Trophoblast cell (in vitro differentiated cells and primary cell): ENCODE data around the gene HIPK1.
A peak's percentile ranks its signal among the peaks of the same experiment; 100 is the strongest.

Experiments used
- DNase-seq, 2 donors: peaks; one replicate each; pipeline ENCODE4 v3.0.0-alpha.2; 2016
- H2AFZ ChIP-seq: 2 replicates; pipeline ENCODE4 v1.6.1; 2013; ENCODE audit warnings: low read length, moderate library complexity, mild to moderate bottlenecking; ENCODE audit not compliant: insufficient read depth, poor library complexity
- H2AK5ac ChIP-seq: 2 replicates; pipeline ENCODE4 v1.6.1; 2013; ENCODE audit warnings: mild to moderate bottlenecking, low read length
- H2BK120ac ChIP-seq: 2 replicates; pipeline ENCODE4 v1.6.1; 2013; ENCODE audit warnings: low read length, mild to moderate bottlenecking, moderate library complexity; ENCODE audit not compliant: insufficient read depth, poor library complexity
- H2BK12ac ChIP-seq: 2 replicates; pipeline ENCODE4 v1.6.1; 2013; ENCODE audit warnings: mild to moderate bottlenecking, low read length, moderate library complexity
- H2BK5ac ChIP-seq: 2 replicates; pipeline ENCODE4 v1.6.1; 2013; ENCODE audit warnings: low read length, low read depth, moderate library complexity, mild to moderate bottlenecking; ENCODE audit not compliant: poor library complexity
- H3K14ac ChIP-seq: 2 replicates; pipeline ENCODE4 v1.6.1; 2013; ENCODE audit warnings: mild to moderate bottlenecking, low read length
- H3K18ac ChIP-seq: 2 replicates; pipeline ENCODE4 v1.6.1; 2013; ENCODE audit warnings: mild to moderate bottlenecking, low read length
- H3K23ac ChIP-seq: 2 replicates; pipeline ENCODE4 v1.6.1; 2013; ENCODE audit warnings: low read length
- H3K27ac ChIP-seq: 2 replicates; pipeline ENCODE4 v1.5.1; 2013; ENCODE audit warnings: low read depth, mild to moderate bottlenecking, inconsistent platforms, low read length, moderate library complexity
- H3K27me3 ChIP-seq: 2 replicates; pipeline ENCODE4 v1.6.1; 2013; ENCODE audit warnings: inconsistent platforms, mild to moderate bottlenecking, low read length, moderate library complexity; ENCODE audit not compliant: insufficient read depth
- H3K36me3 ChIP-seq, 2 experiments: 1 replicate in 1 of 2; 2 replicates in 1 of 2; pipeline ENCODE4 v1.6.1; 2013; ENCODE audit warnings: low read length in 2 of 2, mild to moderate bottlenecking in 2 of 2, moderate library complexity in 1 of 2; ENCODE audit not compliant: insufficient read depth in 2 of 2, control insufficient read depth in 1 of 2
- H3K4ac ChIP-seq: 2 replicates; pipeline ENCODE4 v1.6.1; 2013; ENCODE audit warnings: low read depth, mild to moderate bottlenecking, low read length, moderate library complexity
- H3K4me1 ChIP-seq, 2 experiments: 1 replicate in 1 of 2; 2 replicates in 1 of 2; pipeline ENCODE4 v1.6.1; 2013; ENCODE audit warnings: low read length in 2 of 2, mild to moderate bottlenecking in 2 of 2, moderate library complexity in 1 of 2; ENCODE audit not compliant: insufficient read depth in 2 of 2, control insufficient read depth in 1 of 2
- H3K4me2 ChIP-seq: 2 replicates; pipeline ENCODE4 v1.6.1; 2013; ENCODE audit warnings: inconsistent platforms, mild to moderate bottlenecking, low read length, moderate library complexity
- H3K4me3 ChIP-seq: 2 replicates; pipeline ENCODE4 v1.5.1; 2013; ENCODE audit warnings: mild to moderate bottlenecking, low read depth, low read length, inconsistent platforms
- H3K79me1 ChIP-seq: one replicate; pipeline ENCODE4 v1.6.1; 2013; ENCODE audit warnings: low read length
- H3K79me2 ChIP-seq: 2 replicates; pipeline ENCODE4 v1.6.1; 2013; ENCODE audit warnings: low read length, mild to moderate bottlenecking; ENCODE audit not compliant: control insufficient read depth, insufficient read depth, poor library complexity
- H3K9ac ChIP-seq: 2 replicates; pipeline ENCODE4 v1.6.1; 2013; ENCODE audit warnings: mild to moderate bottlenecking, low read length
- H3K9me3 ChIP-seq: 2 replicates; pipeline ENCODE4 v1.6.1; 2013; ENCODE audit warnings: low read depth, mild to moderate bottlenecking, control low read depth, inconsistent platforms, low read length; ENCODE audit not compliant: insufficient read depth
- H4K12ac ChIP-seq: 2 replicates; pipeline ENCODE4 v1.6.1; 2013; ENCODE audit warnings: low read depth, mild to moderate bottlenecking, low read length, moderate library complexity
- H4K8ac ChIP-seq: 2 replicates; pipeline ENCODE4 v1.6.1; 2013; ENCODE audit warnings: low read depth, mild to moderate bottlenecking, low read length, moderate library complexity
- H4K91ac ChIP-seq: one replicate; pipeline ENCODE4 v1.6.1; 2013; ENCODE audit warnings: low read depth, mild to moderate bottlenecking, low read length, moderate library complexity
- WGBS: extraction: QIAGEN DNeasy Blood & Tissue Kit; methylation state at CpG from one replicate; pipeline ENCODE4 v1.1.7; 2013; ENCODE audit warnings: missing lambda C conversion rate; ENCODE audit not compliant: insufficient read length, insufficient coverage; ENCODE audit errors: extremely low coverage; 5-methylcytosine and 5-hydroxymethylcytosine counted together

The HIPK1 gene

GRCh38 chr1:113931451-113931851 lies 2.3 kb downstream of the HIPK1 start:
- no peak overlapping the region for H3K23ac ChIP-seq
- H3K4me1 ChIP-seq, result peaks cover 2% of the 10 kb centered on the region in 2 experiments
- no peaks in the 10 kb centered on the region for H3K36me3 ChIP-seq
- DNase-seq, result no peak
- no peak overlapping the region for H2BK12ac ChIP-seq
- H3K4me3 ChIP-seq, result no peak overlapping the region
- H3K14ac ChIP-seq, result no peak overlapping the region
- no peak overlapping the region for H2BK5ac ChIP-seq
- no CpG with 5 or more reads among the region's 3 CpGs for WGBS
- H3K79me2 ChIP-seq, result peaks cover 9% of the 10 kb centered on the region
- H3K27ac ChIP-seq, result no peak overlapping the region
- peaks cover 9% of the 10 kb centered on the region for H3K79me1 ChIP-seq
- no peak overlapping the region for H2BK120ac ChIP-seq
- H4K8ac ChIP-seq, result no peak overlapping the region
- H4K91ac ChIP-seq, result no peak overlapping the region
- H2AFZ ChIP-seq, result no peak overlapping the region
- no peaks in the 10 kb centered on the region for H3K9me3 ChIP-seq
- H3K4ac ChIP-seq, result no peak overlapping the region
- H4K12ac ChIP-seq, result no peak overlapping the region
- H3K4me2 ChIP-seq, result no peak overlapping the region
- no peaks in the 10 kb centered on the region for H3K27me3 ChIP-seq
- H3K18ac ChIP-seq, result no peak overlapping the region
- H2AK5ac ChIP-seq, result no peak overlapping the region
- no peak overlapping the region for H3K9ac ChIP-seq

- peaks cover 2 to 4% of the 10 kb centered on the region in 2 experiments for H3K4me1 ChIP-seq
- H4K8ac ChIP-seq, result no peak overlapping the region
- H3K4ac ChIP-seq, result no peak overlapping the region
- no peak overlapping the region for H3K14ac ChIP-seq
- H3K18ac ChIP-seq, result no peak overlapping the region
- H3K23ac ChIP-seq, result no peak overlapping the region
- no peak overlapping the region for H4K91ac ChIP-seq
- no peaks in the 10 kb centered on the region for H3K9me3 ChIP-seq
- no peak for DNase-seq
- H3K79me1 ChIP-seq, result peaks cover 8% of the 10 kb centered on the region
- no peak overlapping the region for H3K4me3 ChIP-seq
- H2BK120ac ChIP-seq, result no peak overlapping the region
- no peak overlapping the region for H3K4me2 ChIP-seq
- H2AFZ ChIP-seq, result no peak overlapping the region
- no peak overlapping the region for H2BK12ac ChIP-seq
- no peak overlapping the region for H3K9ac ChIP-seq
- H4K12ac ChIP-seq, result no peak overlapping the region
- H3K79me2 ChIP-seq, result peaks cover 12% of the 10 kb centered on the region
- H2AK5ac ChIP-seq, result no peak overlapping the region
- H3K36me3 ChIP-seq, result no peaks in the 10 kb centered on the region
- no peaks in the 10 kb centered on the region for H3K27me3 ChIP-seq
- H2BK5ac ChIP-seq, result no peak overlapping the region
- H3K27ac ChIP-seq, result no peak overlapping the region
These were observed 4.9 kb downstream of the HIPK1 start for GRCh38 chr1:113934006-113934405.

- Histone ChIP-seq H3K27me3 (no peaks in the 10 kb centered on the region), H4K8ac (no peak overlapping the region), H2AK5ac (no peak overlapping the region), H3K4me2 (no peak overlapping the region), H3K79me2 (peaks cover 12% of the 10 kb centered on the region), H3K18ac (no peak overlapping the region), H3K9me3 (no peaks in the 10 kb centered on the region), H3K79me1 (peaks cover 5% of the 10 kb centered on the region), H3K14ac (no peak overlapping the region), H2BK120ac (no peak overlapping the region), H2AFZ (no peak overlapping the region), H3K9ac (no peak overlapping the region), H3K4me1 (peaks cover 2 to 4% of the 10 kb centered on the region in 2 experiments), H2BK5ac (no peak overlapping the region), H3K27ac (no peak overlapping the region), H4K12ac (no peak overlapping the region), H3K4ac (peak overlapping the region; percentile 83), H3K4me3 (no peak overlapping the region), H3K23ac (no peak overlapping the region), H2BK12ac (no peak overlapping the region), H4K91ac (no peak overlapping the region), H3K36me3 (no peaks in the 10 kb centered on the region)
- WGBS, result no CpG with 5 or more reads among the region's 5 CpGs
- no peak for DNase-seq
These were observed 5.5 kb downstream of the HIPK1 start for GRCh38 chr1:113934511-113935055.

- Histone ChIP-seq H2BK12ac (no peak overlapping the region), H3K14ac (no peak overlapping the region), H3K18ac (no peak overlapping the region), H3K27me3 (no peaks in the 10 kb centered on the region), H2AFZ (no peak overlapping the region), H3K4me3 (no peak overlapping the region), H2BK120ac (no peak overlapping the region), H2AK5ac (no peak overlapping the region), H3K9me3 (no peaks in the 10 kb centered on the region), H3K79me2 (peaks cover 9% of the 10 kb centered on the region), H4K91ac (no peak overlapping the region), H3K79me1 (no peaks in the 10 kb centered on the region), H3K36me3 (no peaks in the 10 kb centered on the region), H3K4me1 (peaks cover 2 to 4% of the 10 kb centered on the region in 2 experiments), H3K23ac (no peak overlapping the region), H3K4me2 (no peak overlapping the region), H3K9ac (no peak overlapping the region), H3K4ac (peak overlapping the region; percentile 19), H2BK5ac (no peak overlapping the region), H4K8ac (no peak overlapping the region), H4K12ac (no peak overlapping the region), H3K27ac (no peak overlapping the region)
- DNase-seq, result no peak
- no CpG with 5 or more reads among the region's 1 CpG for WGBS
These were observed 6.1 kb downstream of the HIPK1 start for GRCh38 chr1:113935176-113935575.
